H9 (cell line): Measurements from ENCODE around the gene METTL27. TPM values are rescaled to one million over a fixed set of nuclear protein-coding genes. Genes with fewer than 3 reads are reported as not detected.

Experiments used
- DNase-seq: peaks from one replicate; pipeline ENCODE4 v3.0.0-alpha.2; 2017
- H2AFZ ChIP-seq: one replicate; pipeline ENCODE4 v1.6.1; 2013; ENCODE audit warnings: mild to moderate bottlenecking, low read length, control low read depth, moderate library complexity
- H2AK5ac ChIP-seq: 2 replicates; pipeline ENCODE4 v1.6.1; 2013; ENCODE audit warnings: low read length, control low read depth, mixed read lengths; ENCODE audit not compliant: insufficient read length
- H2BK120ac ChIP-seq: one replicate; pipeline ENCODE4 v1.6.1; 2013; ENCODE audit warnings: low read depth, mild to moderate bottlenecking, low read length, control low read depth, inconsistent platforms; ENCODE audit not compliant: poor library complexity, severe bottlenecking
- H2BK12ac ChIP-seq: 2 replicates; pipeline ENCODE4 v1.6.1; 2013; ENCODE audit warnings: low read length, control low read depth, mixed read lengths, low read depth; ENCODE audit not compliant: insufficient read length
- H2BK15ac ChIP-seq: 2 replicates; pipeline ENCODE4 v1.6.1; 2013; ENCODE audit warnings: low read depth, low read length, control low read depth
- H2BK20ac ChIP-seq: one replicate; pipeline ENCODE4 v1.6.1; 2013; ENCODE audit warnings: low read depth, mild to moderate bottlenecking, low read length, control low read depth, inconsistent platforms; ENCODE audit not compliant: poor library complexity, severe bottlenecking
- H2BK5ac ChIP-seq: 2 replicates; pipeline ENCODE4 v1.6.1; 2013; ENCODE audit warnings: low read length, control low read depth, mixed read lengths; ENCODE audit not compliant: insufficient read length
- H3K14ac ChIP-seq: 2 replicates; pipeline ENCODE4 v1.6.1; 2013; ENCODE audit warnings: low read length, control low read depth; ENCODE audit not compliant: insufficient read depth
- H3K18ac ChIP-seq: 2 replicates; pipeline ENCODE4 v1.6.1; 2013; ENCODE audit warnings: low read depth, mild to moderate bottlenecking, mixed read lengths, low read length, control low read depth; ENCODE audit not compliant: insufficient read length
- H3K23ac ChIP-seq: 2 replicates; pipeline ENCODE4 v1.6.1; 2013; ENCODE audit warnings: low read length, control low read depth, mixed read lengths, low read depth; ENCODE audit not compliant: insufficient read length
- H3K23me2 ChIP-seq: 2 replicates; pipeline ENCODE4 v1.6.1; 2013; ENCODE audit warnings: low read depth, mild to moderate bottlenecking, mixed read lengths, low read length, control low read depth; ENCODE audit not compliant: insufficient read length, poor library complexity, severe bottlenecking
- H3K27ac ChIP-seq: 2 replicates; pipeline ENCODE4 v1.5.1; 2013; ENCODE audit warnings: low read length, control low read depth, mixed read lengths, low read depth; ENCODE audit not compliant: insufficient read length
- H3K27me3 ChIP-seq: 2 replicates; pipeline ENCODE4 v1.6.1; 2013; ENCODE audit warnings: low read length, control low read depth, inconsistent platforms; ENCODE audit not compliant: insufficient read depth
- H3K4ac ChIP-seq: 2 replicates; pipeline ENCODE4 v1.6.1; 2013; ENCODE audit warnings: low read depth, mild to moderate bottlenecking, control low read depth, inconsistent platforms, low read length, moderate library complexity
- H3K4me1 ChIP-seq: 2 replicates; pipeline ENCODE4 v1.6.1; 2013; ENCODE audit warnings: low read length, control low read depth, inconsistent platforms; ENCODE audit not compliant: insufficient read depth
- H3K4me2 ChIP-seq: 2 replicates; pipeline ENCODE4 v1.6.1; 2013; ENCODE audit warnings: low read length, control low read depth, mixed read lengths; ENCODE audit not compliant: insufficient read length, insufficient read depth
- H3K56ac ChIP-seq: 2 replicates; pipeline ENCODE4 v1.6.1; 2013; ENCODE audit warnings: low read depth, mild to moderate bottlenecking, mixed read lengths, low read length, control low read depth; ENCODE audit not compliant: insufficient read length
- H3K79me1 ChIP-seq: 2 replicates; pipeline ENCODE4 v1.6.1; 2013; ENCODE audit warnings: low read depth, mild to moderate bottlenecking, moderate library complexity, low read length, control low read depth, inconsistent platforms; ENCODE audit not compliant: insufficient read depth, poor library complexity, severe bottlenecking
- H3K79me2 ChIP-seq: 2 replicates; pipeline ENCODE4 v1.6.1; 2013; ENCODE audit warnings: low read length, control low read depth, inconsistent platforms; ENCODE audit not compliant: insufficient read depth
- H3K9ac ChIP-seq: 2 replicates; pipeline ENCODE4 v1.6.1; 2013; ENCODE audit warnings: low read length, control low read depth, mixed read lengths; ENCODE audit not compliant: insufficient read length; ENCODE audit errors: extremely low read depth
- H3K9me3 ChIP-seq: one replicate; pipeline ENCODE4 v1.6.1; 2013; ENCODE audit warnings: low read depth, low read length, inconsistent platforms; ENCODE audit not compliant: control insufficient read depth
- H3T11ph ChIP-seq: one replicate; pipeline ENCODE4 v1.6.1; 2013; ENCODE audit warnings: mild to moderate bottlenecking, low read length, control low read depth, inconsistent platforms
- H4K20me1 ChIP-seq: one replicate; pipeline ENCODE4 v1.6.1; 2013; ENCODE audit not compliant: control insufficient read depth, insufficient read length, insufficient read depth
- H4K5ac ChIP-seq: 2 replicates; pipeline ENCODE4 v1.6.1; 2013; ENCODE audit warnings: low read depth, mild to moderate bottlenecking, mixed read lengths, low read length, control low read depth; ENCODE audit not compliant: insufficient read length
- H4K8ac ChIP-seq: replicated peaks from 2 replicates; pipeline ENCODE4 v1.6.1; 2013; ENCODE audit warnings: low read length, control low read depth, mixed read lengths, low read depth; ENCODE audit not compliant: insufficient read length
- H4K91ac ChIP-seq: 2 replicates; pipeline ENCODE4 v1.6.1; 2013; ENCODE audit warnings: low read depth, mild to moderate bottlenecking, moderate library complexity, mixed read lengths, low read length, control low read depth; ENCODE audit not compliant: insufficient read length
- H3K27ac Mint-ChIP-seq, 3 experiments: 2 replicates in 2 of 3; 3 replicates in 1 of 3; pipeline ENCODE4 v1.8.0; 2020 to 2021; ENCODE audit warnings: mixed read lengths in 3 of 3, mild to moderate bottlenecking in 1 of 3, moderate library complexity in 1 of 3
- H3K27me3 Mint-ChIP-seq: 2 replicates; pipeline ENCODE4 v1.8.0; 2021; ENCODE audit warnings: low read depth, mild to moderate bottlenecking, moderate library complexity, mixed read lengths
- H3K36me3 Mint-ChIP-seq, 3 experiments: 2 replicates in 2 of 3; 3 replicates in 1 of 3; pipeline ENCODE4 v1.8.0; 2020 to 2021; ENCODE audit warnings: low read depth in 3 of 3, mixed read lengths in 3 of 3; ENCODE audit not compliant: insufficient read depth in 1 of 3
- H3K4me1 Mint-ChIP-seq, 2 experiments: 2 replicates each; pipeline ENCODE4 v1.8.0; 2020; ENCODE audit warnings: mixed read lengths in 2 of 2
- H3K4me3 Mint-ChIP-seq, 2 experiments: 2 replicates in 1 of 2; 3 replicates in 1 of 2; pipeline ENCODE4 v1.8.0; 2020 to 2021; ENCODE audit warnings: mild to moderate bottlenecking in 2 of 2, mixed read lengths in 2 of 2, moderate library complexity in 1 of 2
- H3K9me3 Mint-ChIP-seq, 2 experiments: 2 replicates in 1 of 2; 3 replicates in 1 of 2; pipeline ENCODE4 v1.8.0; 2020; ENCODE audit warnings: mild to moderate bottlenecking in 2 of 2, mixed read lengths in 2 of 2, moderate library complexity in 1 of 2
- WGBS: extraction: QIAGEN DNeasy Blood & Tissue Kit; methylation state at CpG from one replicate; pipeline ENCODE4 v1.1.7; 2013; ENCODE audit warnings: missing lambda C conversion rate, low lambda C conversion rate, mixed read lengths; ENCODE audit not compliant: insufficient read length; ENCODE audit errors: extremely low coverage; 5-methylcytosine and 5-hydroxymethylcytosine counted together
- total RNA-seq: library from RNA; stranded (reverse); gene quantifications from 2 replicates; pipeline ENCODE4 v1.2.1, GENCODE V29; 2021
- TF ChIP-seq, protein P1 (sequence below): fragments of 200-600 bp; sonication (generic); conservative IDR thresholded peaks from 3 replicates; pipeline ENCODE4 v1.8.0; 2021; ENCODE audit warnings: antibody characterized with exemption, mild to moderate bottlenecking

The METTL27 gene
- total RNA-seq, 1 experiment from 2014 or later: 13.5 TPM

- peak overlapping the region; percentile 18 for H2BK12ac ChIP-seq
- no peaks in the 10 kb centered on the region for H3K9me3 ChIP-seq
- H3K4me2 ChIP-seq: no peak overlapping the region
- H3K27ac ChIP-seq: no peak overlapping the region
- no peaks in the 10 kb centered on the region for H4K20me1 ChIP-seq
- H3K9me3 Mint-ChIP-seq: peaks cover 0 to 4% of the 10 kb centered on the region in 2 experiments; a peak in 3 of 5 replicates
- H3K4ac ChIP-seq: no peak overlapping the region; the same call in 1 of the 2 replicates
- no peak overlapping the region for H4K5ac ChIP-seq
- DNase-seq: no peak
- H3K79me2 ChIP-seq: no peaks in the 10 kb centered on the region
- no peak overlapping the region for H3K18ac ChIP-seq
- no peak overlapping the region for H3K4me3 Mint-ChIP-seq
- H3K79me1 ChIP-seq: no peaks in the 10 kb centered on the region
- H4K8ac ChIP-seq: no peak overlapping the region
- H3K23me2 ChIP-seq: peaks cover 9% of the 10 kb centered on the region
- H3K23ac ChIP-seq: no peak overlapping the region
- peaks cover 17% of the 10 kb centered on the region for H3K4me1 ChIP-seq
- H3K9ac ChIP-seq: no peak overlapping the region
- no peaks in the 10 kb centered on the region for H3K27me3 ChIP-seq
- no peak overlapping the region for H2BK15ac ChIP-seq
- no peak overlapping the region for H2BK120ac ChIP-seq
- no peak overlapping the region for H2AK5ac ChIP-seq
- peaks cover 67 to 75% of the 10 kb centered on the region in 2 experiments for H3K4me1 Mint-ChIP-seq
- TF ChIP-seq, protein P1, sequence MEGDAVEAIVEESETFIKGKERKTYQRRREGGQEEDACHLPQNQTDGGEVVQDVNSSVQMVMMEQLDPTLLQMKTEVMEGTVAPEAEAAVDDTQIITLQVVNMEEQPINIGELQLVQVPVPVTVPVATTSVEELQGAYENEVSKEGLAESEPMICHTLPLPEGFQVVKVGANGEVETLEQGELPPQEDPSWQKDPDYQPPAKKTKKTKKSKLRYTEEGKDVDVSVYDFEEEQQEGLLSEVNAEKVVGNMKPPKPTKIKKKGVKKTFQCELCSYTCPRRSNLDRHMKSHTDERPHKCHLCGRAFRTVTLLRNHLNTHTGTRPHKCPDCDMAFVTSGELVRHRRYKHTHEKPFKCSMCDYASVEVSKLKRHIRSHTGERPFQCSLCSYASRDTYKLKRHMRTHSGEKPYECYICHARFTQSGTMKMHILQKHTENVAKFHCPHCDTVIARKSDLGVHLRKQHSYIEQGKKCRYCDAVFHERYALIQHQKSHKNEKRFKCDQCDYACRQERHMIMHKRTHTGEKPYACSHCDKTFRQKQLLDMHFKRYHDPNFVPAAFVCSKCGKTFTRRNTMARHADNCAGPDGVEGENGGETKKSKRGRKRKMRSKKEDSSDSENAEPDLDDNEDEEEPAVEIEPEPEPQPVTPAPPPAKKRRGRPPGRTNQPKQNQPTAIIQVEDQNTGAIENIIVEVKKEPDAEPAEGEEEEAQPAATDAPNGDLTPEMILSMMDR: no peak
- no CpG with 5 or more reads among the region's 5 CpGs for WGBS
- peaks cover 0 to 5% (median 2%) of the 10 kb centered on the region in 3 experiments; a peak in 3 of 7 replicates for H3K36me3 Mint-ChIP-seq
- no peak overlapping the region for H2AFZ ChIP-seq
- H2BK5ac ChIP-seq: no peak overlapping the region
- H2BK20ac ChIP-seq: no peak overlapping the region
- no peak overlapping the region for H3K56ac ChIP-seq
- no peak overlapping the region; the same call in 1 of the 2 replicates for H3K14ac ChIP-seq
- no peak overlapping the region for H3T11ph ChIP-seq
- peaks cover 18% of the 10 kb centered on the region for H3K27me3 Mint-ChIP-seq
- H4K91ac ChIP-seq: no peak overlapping the region
- peak overlapping the region in 1 of 3 experiments; percentile 79; a peak in 2 of 7 replicates for H3K27ac Mint-ChIP-seq
Measured at GRCh38 chr7:73828972-73829371, 13.3 kb downstream of the METTL27 start.
